Lung (tissue), 12 donors: Measurements from ENCODE around the gene PRKD1. TPM values are rescaled to one million over a fixed set of nuclear protein-coding genes. Genes with fewer than 3 reads are reported as not detected.

ENCODE experiments used
- ATAC-seq: fragments of 200-7000 bp; cut with Tn5 transposase; one replicate; pipeline ENCODE4 v1.9.1; 2020; ENCODE audit warnings: moderate number of reproducible peaks; ENCODE audit not compliant: insufficient read depth, low FRiP score
- DNase-seq, 3 donors: peaks; one replicate each; pipeline ENCODE4 v3.0.0-alpha.2; 2013 to 2017
- H3K27ac ChIP-seq, 2 donors: one replicate each; pipeline ENCODE4 v1.5.1; 2013; ENCODE audit warnings: mild to moderate bottlenecking in 2 of 2, moderate library complexity in 2 of 2, control low read depth in 1 of 2, inconsistent platforms in 1 of 2, low read depth in 1 of 2, low read length in 1 of 2
- H3K27me3 ChIP-seq, 3 donors: one replicate each; pipeline ENCODE4 v1.5.1; 2013; ENCODE audit warnings: low read length in 2 of 3; ENCODE audit not compliant: control insufficient read depth in 3 of 3, insufficient read depth in 3 of 3
- H3K36me3 ChIP-seq, 4 donors: one replicate each; pipeline ENCODE4 v1.5.1; 2013; ENCODE audit warnings: low read length in 4 of 4, mild to moderate bottlenecking in 1 of 4, moderate library complexity in 1 of 4; ENCODE audit not compliant: control insufficient read depth in 4 of 4, insufficient read depth in 4 of 4
- H3K4me1 ChIP-seq, 5 donors: one replicate each; pipeline ENCODE4 v1.5.1; 2013; ENCODE audit warnings: low read length in 5 of 5, mild to moderate bottlenecking in 2 of 5, moderate library complexity in 1 of 5; ENCODE audit not compliant: control insufficient read depth in 5 of 5, insufficient read depth in 5 of 5
- H3K4me3 ChIP-seq: one replicate; pipeline ENCODE4 v1.5.1; 2013; ENCODE audit warnings: mild to moderate bottlenecking, control low read depth, moderate library complexity
- H3K9ac ChIP-seq, 2 donors: one replicate each; pipeline ENCODE4 v1.5.1; 2013; ENCODE audit warnings: low read length in 2 of 2, control low read depth in 1 of 2; ENCODE audit not compliant: insufficient read depth in 1 of 2
- H3K9me3 ChIP-seq, 4 donors: one replicate each; pipeline ENCODE4 v1.5.1; 2013; ENCODE audit warnings: low read length in 3 of 4, mild to moderate bottlenecking in 1 of 4, moderate library complexity in 1 of 4; ENCODE audit not compliant: control insufficient read depth in 4 of 4, insufficient read depth in 3 of 4
- CTCF ChIP-seq: IDR thresholded peaks from 2 replicates; pipeline ENCODE4 v1.5.1; 2012; ENCODE audit warnings: mild to moderate bottlenecking; ENCODE audit errors: control extremely low read depth, extremely low read depth
- WGBS, 2 donors: extraction: QIAGEN DNeasy Blood & Tissue Kit; methylation state at CpG; one replicate each; pipeline ENCODE4 v1.1.7; 2013; 5-methylcytosine and 5-hydroxymethylcytosine counted together
- polyA plus RNA-seq, 2 donors: library from polyadenylated mRNA; stranded (reverse); fragments of 200-250 nt; gene quantifications; one replicate each; pipeline ENCODE4 v1.2.1, GENCODE V29; 2013
- total RNA-seq, 2 donors: library from RNA; depleted of rRNA in 1 of 2; stranded (reverse); fragments of >200 nt in 1 of 2; gene quantifications; one replicate each; pipeline ENCODE4 v1.2.1, GENCODE V29; 2014 to 2021
- donor health status: control.
- donor health status: control.
- donor health status: Bipolar disorder and iron deficiency.
- donor health status: healthy.
- donor health status: DM: yes; HTN: yes; CAD: no.

The PRKD1 gene
- total and polyA plus RNA-seq, 4 donors: 4.0 to 20.9 (median 11.2) TPM

- Histone ChIP-seq H3K4me3 (no peak overlapping the region), H3K9me3 (no peaks in the 10 kb centered on the region), H3K9ac (no peak overlapping the region), H3K27ac (no peak overlapping the region), H3K4me1 (peaks cover 3 to 21% (median 8%) of the 10 kb centered on the region in 5 donors), H3K36me3 (no peaks in the 10 kb centered on the region), H3K27me3 (peaks cover 0 to under 1% (median 0%) of the 10 kb centered on the region in 3 donors)
- ATAC-seq: no peak
- 73 to 74% methylated on average over 5 of the region's 5 CpGs for WGBS, 2 donors
- TF ChIP-seq CTCF: no peak
- DNase-seq: no peak
These were observed 2.4 kb downstream of the PRKD1 start for GRCh38 chr14:29925101-29925722.

- Histone ChIP-seq H3K27me3 (no peaks in the 10 kb centered on the region), H3K4me1 (peaks cover 0 to 7% (median under 1%) of the 10 kb centered on the region in 5 donors), H3K4me3 (no peak overlapping the region), H3K9ac (no peak overlapping the region), H3K36me3 (no peaks in the 10 kb centered on the region), H3K9me3 (no peaks in the 10 kb centered on the region), H3K27ac (no peak overlapping the region)
- no peak for DNase-seq
- 92 to 96% methylated on average over 2 of the region's 2 CpGs for WGBS, 2 donors
- ATAC-seq: no peak
- no peak for TF ChIP-seq CTCF
These were observed 7.8 kb downstream of the PRKD1 start for GRCh38 chr14:29919845-29920244.

- H3K4me3 ChIP-seq: no peak overlapping the region
These were observed 8.7 kb downstream of the PRKD1 start for GRCh38 chr14:29918981-29919380.

More at GRCh38 chr14:29918981-29919380, 8.7 kb downstream of the PRKD1 start:
- no peak overlapping the region for H3K27ac ChIP-seq
- H3K27me3 ChIP-seq: no peaks in the 10 kb centered on the region
- no peaks in the 10 kb centered on the region for H3K9me3 ChIP-seq
- WGBS, 2 donors: 68 to 76% methylated on average over 2 of the region's 2 CpGs
- peaks cover 0 to 7% (median 0%) of the 10 kb centered on the region in 5 donors for H3K4me1 ChIP-seq
- ATAC-seq (no peak), DNase-seq (no peak)
- H3K9ac ChIP-seq: no peak overlapping the region
- no peak for TF ChIP-seq CTCF
- no peaks in the 10 kb centered on the region for H3K36me3 ChIP-seq
